ENCODE data around the gene VWC2.

VWC2 gene

GRCh38 chr7:49852619-49853462 lies 79.4 kb downstream of the VWC2 start:
- DNase-seq = no peak

- no peak for DNase-seq
Observed at GRCh38 chr7:49855281-49855980, 82.0 kb downstream of the VWC2 start.

- no peak for DNase-seq
Observed at GRCh38 chr7:49860293-49860692, 86.9 kb downstream of the VWC2 start.

- no peak for DNase-seq
Observed at GRCh38 chr7:49866076-49866735, 92.8 kb downstream of the VWC2 start.

GRCh38 chr7:49866910-49867309 lies 93.5 kb downstream of the VWC2 start:
- DNase-seq = no peak

GRCh38 chr7:49873420-49873819 lies 100.0 kb downstream of the VWC2 start:
- no peak for DNase-seq

- DNase-seq = no peak
Observed at GRCh38 chr7:49875336-49875735, 101.9 kb downstream of the VWC2 start.

GRCh38 chr7:49876202-49876601 lies 102.8 kb downstream of the VWC2 start:
- no peak for DNase-seq

- DNase-seq = no peak
Observed at GRCh38 chr7:49878089-49878488, 104.7 kb downstream of the VWC2 start.

GRCh38 chr7:49878627-49879026 lies 105.2 kb downstream of the VWC2 start:
- no peak for DNase-seq

- DNase-seq = no peak
Observed at GRCh38 chr7:49883933-49884332, 110.5 kb downstream of the VWC2 start.

GRCh38 chr7:49885593-49886285 lies 112.3 kb downstream of the VWC2 start:
- no peak for DNase-seq

- DNase-seq = no peak
Observed at GRCh38 chr7:49892481-49892880, 119.0 kb downstream of the VWC2 start.

GRCh38 chr7:49893131-49893530 lies 119.7 kb downstream of the VWC2 start:
- DNase-seq = no peak

GRCh38 chr7:49894543-49894942 lies 121.1 kb downstream of the VWC2 start:
- no peak for DNase-seq

GRCh38 chr7:49911909-49912308 lies 138.5 kb downstream of the VWC2 start:
- DNase-seq = no peak

GRCh38 chr7:49926720-49927119 lies 153.3 kb downstream of the VWC2 start:
- no peak for DNase-seq

GRCh38 chr7:49927631-49928030 lies 154.2 kb downstream of the VWC2 start:
- no peak for DNase-seq

- no peak for DNase-seq
Observed at GRCh38 chr7:49928787-49929186, 155.3 kb downstream of the VWC2 start.

- DNase-seq = no peak
Observed at GRCh38 chr7:49931627-49932026, 158.2 kb downstream of the VWC2 start.

GRCh38 chr7:49937608-49938007 lies 164.2 kb downstream of the VWC2 start:
- no peak for DNase-seq
